Endothelial cell (in vitro differentiated cells): ENCODE measurements around the gene SAMHD1. TPM values are rescaled to one million over a fixed set of nuclear protein-coding genes. Genes with fewer than 3 reads are reported as not detected.

ENCODE experiments used
- DNase-seq: peaks from one replicate; pipeline ENCODE4 v3.0.0; 2021; ENCODE audit warnings: low spot score
- H3K27ac Mint-ChIP-seq: one replicate; pipeline ENCODE4 v1.8.0; 2021; ENCODE audit warnings: mixed read lengths, inconsistent platforms; ENCODE audit not compliant: unreplicated experiment
- H3K27me3 Mint-ChIP-seq: one replicate; pipeline ENCODE4 v1.8.0; 2021; ENCODE audit warnings: mild to moderate bottlenecking, moderate library complexity, mixed read lengths, inconsistent platforms; ENCODE audit not compliant: unreplicated experiment
- H3K36me3 Mint-ChIP-seq: one replicate; pipeline ENCODE4 v1.8.0; 2021; ENCODE audit warnings: mild to moderate bottlenecking, low read depth, mixed read lengths, inconsistent platforms; ENCODE audit not compliant: unreplicated experiment
- H3K4me1 Mint-ChIP-seq: one replicate; pipeline ENCODE4 v1.8.0; 2021; ENCODE audit warnings: mild to moderate bottlenecking, mixed read lengths, inconsistent platforms; ENCODE audit not compliant: unreplicated experiment
- H3K4me3 Mint-ChIP-seq: one replicate; pipeline ENCODE4 v1.8.0; 2021; ENCODE audit warnings: mild to moderate bottlenecking, mixed read lengths, inconsistent platforms; ENCODE audit not compliant: unreplicated experiment
- H3K9me3 Mint-ChIP-seq: one replicate; pipeline ENCODE4 v1.8.0; 2021; ENCODE audit warnings: mixed read lengths, inconsistent platforms; ENCODE audit not compliant: unreplicated experiment
- CTCF ChIP-seq: fragments of 200-600 bp; sonication (generic); IDR thresholded peaks from one replicate; pipeline ENCODE4 v1.5.0; 2021; ENCODE audit warnings: antibody characterized with exemption; ENCODE audit not compliant: unreplicated experiment
- total RNA-seq: library from RNA; stranded (reverse); fragmentation: NEBNext Ultra II Directional; extraction: Animal tissue kit (Norgen Biotek cat#: 25700); gene quantifications from one replicate; pipeline ENCODE4 v1.2.1, GENCODE V29; 2021; ENCODE audit not compliant: unreplicated experiment

Gene SAMHD1
- total RNA-seq, 1 donor from 2014 or later: 58.1 TPM

- TF ChIP-seq CTCF: no peak
- Mint-ChIP-seq H3K4me1 (peaks cover 70% of the 10 kb centered on the region), H3K36me3 (peaks cover 11% of the 10 kb centered on the region), H3K9me3 (no peaks in the 10 kb centered on the region), H3K27me3 (peaks cover 16% of the 10 kb centered on the region), H3K4me3 (peak overlapping the region; percentile 29), H3K27ac (peak overlapping the region; percentile 74)
- peak; percentile 55 for DNase-seq
Observed at GRCh38 chr20:36856691-36857635, 94.5 kb downstream of the SAMHD1 start.

- H3K36me3 Mint-ChIP-seq: peaks cover 8% of the 10 kb centered on the region
Observed at GRCh38 chr20:36856195-36856594, 95.3 kb downstream of the SAMHD1 start.

GRCh38 chr20:36855241-36855657, 96.3 kb downstream of the SAMHD1 start:
- Mint-ChIP-seq H3K9me3 (no peaks in the 10 kb centered on the region), H3K27me3 (peaks cover 14% of the 10 kb centered on the region), H3K4me1 (peaks cover 59% of the 10 kb centered on the region), H3K4me3 (no peak overlapping the region), H3K36me3 (peaks cover 7% of the 10 kb centered on the region), H3K27ac (no peak overlapping the region)
- TF ChIP-seq CTCF: no peak
- DNase-seq: no peak

More at GRCh38 chr20:36856195-36856594, 95.3 kb downstream of the SAMHD1 start:
- no peak for TF ChIP-seq CTCF
- H3K4me1 Mint-ChIP-seq: peaks cover 63% of the 10 kb centered on the region
- H3K27ac Mint-ChIP-seq: peak overlapping the region; percentile 74
- no peak for DNase-seq
- H3K9me3 Mint-ChIP-seq: no peaks in the 10 kb centered on the region
- H3K27me3 Mint-ChIP-seq: peaks cover 15% of the 10 kb centered on the region
- H3K4me3 Mint-ChIP-seq: no peak overlapping the region

- H3K27me3 Mint-ChIP-seq: peaks cover 14% of the 10 kb centered on the region
- H3K27ac Mint-ChIP-seq: no peak overlapping the region
- peaks cover 7% of the 10 kb centered on the region for H3K36me3 Mint-ChIP-seq
- H3K4me3 Mint-ChIP-seq: no peak overlapping the region
- peaks cover 53% of the 10 kb centered on the region for H3K4me1 Mint-ChIP-seq
- no peak for DNase-seq
- no peaks in the 10 kb centered on the region for H3K9me3 Mint-ChIP-seq
- no peak for TF ChIP-seq CTCF
Observed at GRCh38 chr20:36854348-36855240, 96.9 kb downstream of the SAMHD1 start.
